CD4-positive, alpha-beta T cell treated with Interleukin-21 for 1 hour (primary cell): ENCODE results near the gene LAMB3.

Source experiments
- DNase-seq: peaks from one replicate; pipeline ENCODE4 v3.0.0-alpha.2; 2020

The LAMB3 gene

DNA sequence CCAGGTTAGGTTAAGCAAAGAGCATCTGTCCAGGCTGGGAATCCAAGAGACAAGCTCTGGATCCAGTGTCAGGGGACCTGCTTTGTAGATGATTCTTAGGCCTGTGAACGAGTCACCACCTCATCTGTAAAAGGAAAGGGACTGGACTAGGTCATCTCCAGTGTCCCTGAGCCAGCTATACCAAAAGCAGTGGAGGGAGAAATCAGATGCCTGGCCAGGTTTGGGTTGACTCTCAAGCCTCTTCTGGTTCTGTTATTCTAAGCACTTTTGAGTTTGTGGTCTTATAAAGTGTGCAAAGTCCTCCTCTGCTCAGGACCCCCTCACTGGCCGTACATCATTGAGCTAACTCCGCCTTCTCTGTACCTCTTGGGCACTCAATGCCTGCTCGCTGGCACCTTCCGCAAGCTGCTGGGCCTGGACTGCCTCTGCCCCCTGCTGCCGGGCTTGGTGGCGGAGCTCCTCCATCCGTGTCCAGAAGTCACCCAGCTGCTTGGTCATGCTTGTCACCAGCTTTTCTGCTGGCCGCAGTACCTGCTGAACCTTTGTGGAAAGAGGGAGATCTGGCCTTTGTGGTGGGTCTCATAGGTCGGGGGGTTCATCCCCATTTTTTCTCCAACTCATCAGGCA is 35.1 kb downstream of the LAMB3 start:
- DNase-seq, result no peak

- no peak for DNase-seq
These were observed 35.7 kb downstream of the LAMB3 start for GRCh38 chr1:209616366-209617046.

DNA sequence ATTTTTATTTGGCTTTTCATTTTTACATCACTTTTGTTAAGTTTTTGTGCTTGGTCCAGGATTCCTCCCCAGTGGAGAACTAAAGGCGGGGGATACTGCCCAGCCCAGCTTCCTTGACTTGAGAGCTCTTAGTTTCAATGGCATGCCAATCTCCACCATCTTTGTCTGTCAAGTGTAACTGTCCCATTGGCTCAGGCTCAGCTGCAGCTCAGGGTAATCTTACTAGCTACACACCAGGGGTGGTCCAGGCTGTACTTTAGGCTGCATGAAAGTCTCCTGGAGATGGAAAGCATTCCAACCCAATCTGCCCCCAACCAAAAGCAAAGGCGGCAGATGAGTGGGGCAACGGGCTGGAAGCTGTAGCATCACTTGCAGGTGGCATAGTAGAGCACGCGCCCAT is 37.3 kb downstream of the LAMB3 start:
- no peak for DNase-seq

DNA sequence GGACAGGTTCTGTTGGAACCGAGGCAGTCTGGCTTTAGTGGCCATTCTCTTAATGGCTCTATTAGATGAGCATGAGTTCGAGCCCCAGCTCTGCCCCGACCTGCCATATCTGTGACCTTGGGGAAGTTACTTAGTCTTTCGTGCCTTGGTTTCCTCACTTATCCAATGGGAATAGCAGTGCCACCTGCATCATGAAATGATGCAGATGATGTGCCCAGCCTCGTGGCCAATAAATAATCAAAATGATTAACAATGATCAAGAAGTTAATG is 38.1 kb downstream of the LAMB3 start:
- DNase-seq, result no peak

DNA sequence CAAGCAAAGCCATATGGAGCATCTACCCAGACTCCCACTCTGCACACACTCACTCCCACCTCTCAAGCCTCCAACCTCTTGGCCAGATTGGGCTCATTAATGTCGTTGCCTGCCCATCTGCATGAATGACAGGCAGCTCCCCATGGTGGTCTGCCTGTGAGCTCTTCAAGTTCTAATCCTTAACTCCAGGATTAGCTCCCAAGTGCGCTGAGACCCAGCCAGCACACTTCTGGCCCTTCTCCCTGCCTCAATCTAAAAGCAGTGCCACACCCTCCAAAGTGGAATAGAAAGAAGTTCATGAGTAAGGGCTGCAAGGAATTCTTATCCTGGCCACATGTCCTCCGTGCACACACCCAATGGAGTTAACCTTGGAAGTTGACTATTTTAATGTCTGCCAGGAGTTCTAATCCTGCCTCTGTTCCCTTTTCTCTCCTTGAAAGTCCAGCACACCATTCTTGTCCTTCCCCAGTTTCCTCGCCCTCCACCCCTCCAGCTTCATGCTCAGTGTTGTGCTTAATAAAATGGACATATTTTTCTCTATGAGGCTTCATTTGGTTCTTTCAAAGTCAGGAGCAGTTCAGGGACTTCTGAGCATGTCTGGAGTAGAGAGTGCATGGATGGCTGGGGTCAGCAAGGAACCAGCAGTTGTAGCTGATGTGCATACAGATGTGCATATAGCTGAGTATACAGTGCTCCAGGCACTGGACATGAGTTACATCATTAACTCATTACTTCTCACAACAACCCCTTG is 38.6 kb downstream of the LAMB3 start:
- no peak for DNase-seq

DNA sequence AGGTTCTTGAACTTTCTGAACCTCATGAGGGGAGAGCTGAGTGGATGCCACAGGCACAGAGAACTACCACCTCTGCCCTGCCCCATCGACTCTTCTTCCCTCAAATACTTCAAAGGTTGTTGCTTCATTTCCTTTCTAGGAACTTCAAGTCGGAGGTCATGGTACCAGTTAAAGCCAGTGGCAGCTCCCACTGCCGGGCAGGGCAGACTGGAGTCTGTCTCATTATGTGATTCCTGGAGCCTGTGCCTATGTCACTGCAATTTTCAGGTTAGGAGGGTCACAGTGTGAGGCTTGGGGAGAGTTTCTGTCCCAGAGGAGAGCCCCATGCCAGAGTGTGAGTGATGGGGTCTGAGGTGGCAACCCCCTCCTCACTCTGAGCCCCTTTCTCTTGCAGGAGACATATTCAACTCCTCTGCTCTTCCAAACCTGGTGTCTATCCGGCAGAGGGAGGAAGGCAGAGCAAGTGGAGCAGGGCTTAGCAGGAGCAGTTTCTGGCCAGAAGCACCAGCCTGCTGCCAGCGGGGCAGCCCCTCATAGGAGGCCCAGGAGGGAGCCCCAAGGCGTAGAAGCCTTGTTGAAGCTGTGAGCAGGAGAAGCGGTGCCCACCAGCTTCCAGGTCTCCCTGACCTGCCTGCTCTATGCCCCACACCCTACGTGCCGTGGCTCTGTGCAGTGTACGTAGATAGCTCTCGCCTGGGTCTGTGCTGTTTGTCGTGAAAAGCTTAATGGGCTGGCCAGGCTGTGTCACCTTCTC is 39.4 kb downstream of the LAMB3 start:
- no peak for DNase-seq

DNA sequence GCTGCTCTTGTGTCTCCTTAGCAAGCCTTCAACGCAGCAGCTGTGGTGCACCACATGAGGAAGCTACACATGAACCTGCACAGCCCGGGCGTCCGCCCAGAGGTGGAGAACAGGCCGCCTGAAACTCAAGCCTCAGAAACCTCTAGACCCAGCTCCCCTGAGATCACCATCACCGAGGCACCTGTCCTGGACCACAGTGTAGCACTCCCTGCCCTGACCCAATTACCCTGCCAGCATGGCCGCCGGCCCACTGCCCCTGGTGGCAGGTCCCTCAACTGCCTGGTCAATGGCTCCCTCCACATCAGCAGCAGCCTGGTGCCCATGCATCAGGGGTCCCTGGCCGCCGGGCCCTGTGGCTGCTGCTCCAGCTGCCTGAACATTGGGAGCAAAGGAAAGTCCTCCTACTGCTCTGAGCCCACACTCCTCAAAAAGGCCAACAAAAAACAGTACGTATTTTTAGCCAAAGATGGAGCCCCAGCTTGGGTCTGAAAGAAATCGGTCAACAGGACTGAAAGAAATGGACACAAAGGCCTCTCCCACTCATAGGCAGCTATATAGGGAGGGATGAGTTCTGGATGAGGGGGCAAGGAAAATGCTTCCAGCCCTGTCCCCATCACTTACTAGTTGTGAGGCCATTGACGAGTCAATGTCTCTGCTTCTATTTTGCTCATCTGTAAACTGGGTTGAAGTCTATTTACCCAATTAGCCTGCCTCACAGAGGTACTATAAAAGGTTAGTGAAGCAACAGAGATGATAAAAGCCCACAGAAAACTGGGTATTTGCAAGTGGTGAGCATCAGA is 40.3 kb downstream of the LAMB3 start:
- DNase-seq, result peak; percentile 5

GRCh38 chr1:209610631-209610905 is 41.7 kb downstream of the LAMB3 start:
- no peak for DNase-seq

DNA sequence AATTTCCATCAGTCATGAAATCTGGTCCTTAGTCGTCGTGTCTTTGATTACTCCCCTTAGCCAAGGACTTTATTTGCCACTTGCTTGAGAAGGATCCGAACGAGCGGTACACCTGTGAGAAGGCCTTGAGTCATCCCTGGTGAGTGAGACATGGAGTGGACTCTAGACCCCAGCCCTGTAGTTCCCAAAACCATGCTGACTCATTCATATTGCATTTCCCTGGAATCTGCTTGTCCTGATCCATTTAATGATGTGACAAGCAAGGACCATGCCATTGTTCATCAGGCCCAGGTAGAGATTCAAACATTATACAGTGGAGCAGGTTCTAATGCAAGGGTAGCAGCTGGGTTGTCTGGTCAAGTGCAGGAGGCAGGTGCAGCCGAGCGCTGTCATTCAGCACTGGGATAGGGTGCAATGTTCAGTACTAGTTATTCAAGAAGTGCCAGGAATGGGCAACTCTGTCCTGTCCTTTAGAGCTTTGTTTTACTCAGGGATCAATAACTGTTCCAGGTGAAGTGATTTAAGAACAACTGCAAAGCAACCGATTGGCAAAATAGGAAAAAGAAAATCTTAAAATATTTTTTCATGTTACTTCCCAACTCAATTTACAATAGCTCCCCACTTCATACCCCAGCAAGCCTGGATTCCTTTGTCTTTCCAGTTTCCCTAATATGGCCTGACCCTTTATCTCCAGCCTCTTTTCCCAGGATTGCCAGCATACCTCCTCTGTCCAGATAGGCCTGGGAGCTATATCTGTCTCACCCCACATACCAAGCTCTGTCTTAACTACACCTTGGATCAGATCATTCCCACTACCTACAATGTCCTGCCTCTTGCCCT is 42.2 kb downstream of the LAMB3 start:
- no peak for DNase-seq

DNA sequence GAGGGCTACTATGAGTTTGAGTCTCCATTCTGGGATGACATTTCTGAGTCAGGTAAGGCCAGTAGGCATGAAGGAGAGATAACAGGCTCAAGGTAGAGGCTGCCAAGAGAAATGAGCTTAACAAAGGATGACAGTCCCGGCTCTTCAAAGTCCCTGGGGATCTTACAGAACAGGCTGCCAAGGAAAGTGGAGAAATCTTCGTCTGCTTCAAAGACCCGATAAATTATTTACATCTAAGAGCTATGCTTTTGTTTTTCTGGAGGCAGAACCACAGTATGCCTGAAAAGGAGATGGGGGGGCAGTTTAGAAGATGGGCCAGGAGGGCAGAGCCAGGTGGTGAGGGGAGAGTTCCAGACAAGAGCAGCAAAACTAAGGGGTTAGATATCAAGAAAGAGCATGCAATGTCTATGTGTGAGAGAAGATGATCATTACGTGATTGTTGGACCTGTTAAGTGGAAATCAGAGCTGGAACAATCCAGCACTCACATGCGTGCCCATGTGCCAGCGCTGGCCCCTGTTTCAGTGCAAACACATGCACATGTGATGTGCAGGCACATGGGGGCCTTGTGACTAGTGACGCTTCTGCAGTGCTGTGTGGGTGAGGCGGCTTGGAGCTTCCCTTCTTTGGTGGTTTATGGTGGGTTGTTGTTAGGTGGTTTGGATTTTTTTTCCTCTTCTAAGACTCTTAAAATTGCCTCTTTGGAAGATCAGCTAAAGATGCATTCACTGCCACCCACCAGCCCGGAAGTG is 43.0 kb downstream of the LAMB3 start:
- DNase-seq, result no peak

DNA sequence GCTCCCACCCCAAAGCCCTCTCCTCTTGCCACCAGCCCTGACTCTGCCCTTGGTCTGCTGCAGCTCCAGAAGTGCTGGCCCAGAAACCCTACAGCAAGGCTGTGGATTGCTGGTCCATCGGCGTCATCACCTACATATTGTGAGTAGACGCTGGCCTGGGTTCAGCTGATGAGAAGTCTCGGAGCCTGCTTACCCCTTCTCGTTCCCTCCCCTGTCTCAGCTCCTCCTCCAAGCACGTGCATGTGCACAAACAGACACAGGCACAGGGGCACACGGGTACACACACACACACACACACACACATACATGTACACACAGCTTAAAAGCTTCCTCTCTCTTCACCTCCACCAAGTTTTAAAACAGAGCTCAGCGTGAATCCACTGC is 44.4 kb downstream of the LAMB3 start:
- DNase-seq, result no peak

DNA sequence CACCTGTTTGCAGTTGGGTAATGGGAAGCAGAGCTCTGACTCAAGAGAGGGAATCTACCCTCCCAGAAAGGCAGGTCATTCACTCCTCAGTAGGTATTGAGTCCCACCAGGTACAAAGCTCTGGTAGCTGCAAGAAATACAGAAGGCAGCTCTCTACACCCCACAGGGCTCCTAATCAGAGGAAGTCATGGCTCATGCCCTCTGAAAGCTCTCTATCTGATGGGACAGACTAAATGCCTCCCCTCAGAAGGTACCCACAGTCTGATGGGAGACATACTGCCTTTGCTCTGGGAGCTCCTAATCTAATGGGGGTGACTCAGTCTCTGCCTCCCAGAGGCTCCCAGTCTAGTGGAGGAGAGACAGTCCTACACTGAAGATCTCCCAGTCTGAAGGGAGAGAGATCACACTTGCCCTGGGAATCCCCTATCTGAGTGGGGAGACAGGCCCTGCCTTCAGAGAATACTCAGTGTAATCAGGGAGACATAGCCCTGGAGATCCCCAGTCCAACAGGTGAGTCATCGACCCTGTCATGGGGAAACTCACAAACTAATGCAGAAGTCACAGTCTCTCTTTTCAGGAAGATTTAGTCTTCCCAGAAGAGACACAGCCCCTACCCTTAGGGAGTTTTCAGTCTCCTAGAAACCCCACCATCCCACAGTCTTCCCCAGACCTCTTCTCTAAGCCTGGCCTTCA is 45.0 kb downstream of the LAMB3 start:
- DNase-seq, result no peak

DNA sequence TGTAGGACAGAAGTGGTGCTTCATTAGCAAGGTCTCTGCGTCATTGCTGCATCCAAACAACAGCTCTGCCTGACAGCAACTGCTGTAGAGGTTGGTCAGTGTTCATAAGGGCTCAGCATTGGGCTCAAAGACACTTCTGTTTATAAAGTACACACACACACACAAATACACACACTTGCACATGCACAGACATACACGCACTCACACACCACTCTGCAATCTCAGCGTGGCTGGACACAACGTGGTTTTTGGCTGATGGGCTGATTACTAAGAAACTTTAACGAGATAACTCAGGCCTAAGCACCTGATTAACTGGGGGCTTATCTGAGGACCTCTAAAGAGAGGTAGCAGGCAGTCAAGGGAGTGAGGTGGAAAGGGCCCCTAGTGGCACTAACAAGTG is 48.3 kb downstream of the LAMB3 start:
- no peak for DNase-seq

DNA sequence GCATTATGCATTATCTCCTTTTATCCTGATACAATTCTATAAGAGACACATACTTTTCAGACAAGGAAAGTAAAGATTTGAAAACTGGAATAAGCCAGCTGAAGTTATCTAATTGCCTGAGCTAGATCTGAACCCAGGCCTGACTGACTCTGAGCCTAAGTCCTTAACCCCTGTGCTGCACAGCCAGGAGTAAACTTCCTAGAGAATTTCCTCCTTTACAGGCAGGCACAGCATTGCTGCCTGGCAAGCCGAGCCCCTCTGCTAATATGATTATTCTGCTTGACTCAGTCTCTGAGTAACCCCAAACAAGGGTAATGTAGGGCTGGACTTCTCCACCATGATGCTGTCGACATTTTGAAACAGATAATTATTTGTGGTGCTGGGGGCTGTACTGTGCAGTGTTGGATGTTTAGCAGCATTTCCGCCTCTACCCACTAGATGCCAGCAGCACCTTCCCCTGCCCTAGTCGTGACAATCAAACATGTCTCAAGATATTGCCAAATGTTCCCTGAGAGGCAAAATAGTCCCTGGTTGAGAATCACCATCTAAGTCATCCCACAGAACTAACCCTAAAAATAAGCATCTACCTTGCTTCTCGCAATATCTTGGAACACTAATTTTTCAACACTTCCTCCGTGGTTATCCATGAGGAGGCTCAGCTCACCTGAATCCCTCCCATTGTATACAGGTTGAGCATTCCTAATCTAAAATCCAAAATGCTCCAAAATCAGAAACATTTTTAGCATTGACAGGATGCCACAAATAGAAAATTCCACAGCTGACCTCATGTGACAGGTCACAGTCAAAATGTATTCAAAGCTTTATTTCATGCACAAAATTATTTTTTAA is 50.2 kb downstream of the LAMB3 start:
- DNase-seq, result peak; percentile 42

GRCh38 chr1:209600541-209600940 is 51.7 kb downstream of the LAMB3 start:
- DNase-seq, result no peak

DNA sequence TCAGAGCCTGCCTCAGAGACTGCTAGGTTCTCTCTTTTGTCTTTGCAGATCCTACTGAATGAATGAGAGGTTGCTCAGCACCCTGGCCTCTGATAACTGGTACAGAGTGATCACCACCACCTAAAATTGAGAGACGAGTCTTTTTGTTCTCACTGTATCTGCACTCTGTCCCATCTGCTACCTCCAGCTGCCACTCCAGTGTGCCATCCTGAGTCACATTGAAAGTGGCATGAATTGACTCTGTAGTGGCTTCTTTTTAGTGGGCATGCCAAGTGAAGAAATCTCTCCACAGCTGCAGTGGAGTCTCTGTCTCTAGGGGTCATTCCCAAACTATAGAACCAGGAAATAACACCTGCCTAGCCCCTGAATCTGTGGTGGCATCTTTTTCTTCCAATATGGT is 54.0 kb downstream of the LAMB3 start:
- no peak for DNase-seq

GRCh38 chr1:209597499-209597898 is 54.7 kb downstream of the LAMB3 start:
- DNase-seq, result no peak

- DNase-seq, result no peak
These were observed 56.5 kb downstream of the LAMB3 start for GRCh38 chr1:209595599-209596285.

- DNase-seq, result no peak
These were observed 57.2 kb downstream of the LAMB3 start for GRCh38 chr1:209595028-209595427.
